Dermis microvascular lymphatic vessel endothelial cell (primary cell): ENCODE results near the gene C7orf33. TPM values are rescaled to one million over a fixed set of nuclear protein-coding genes. Genes with fewer than 3 reads are reported as not detected.
A peak's percentile ranks its signal among the peaks of the same experiment; 100 is the strongest.
"Not testable (repeated sequence)": the region's sequence is repeated elsewhere in the genome, so short reads cannot be mapped to it uniquely, and the experiment has no call there.

ENCODE experiments used
- DNase-seq, 2 donors: peaks; one replicate each; pipeline versions ENCODE4 v3.0.0 to v3.0.0-alpha.2; 2010; ENCODE audit warnings: low read depth in 2 of 2
- total RNA-seq: library from RNA; depleted of rRNA; stranded (reverse); fragments of >200 nt; gene quantifications from 2 replicates; pipeline ENCODE4 v1.2.1, GENCODE V29; 2014

The C7orf33 gene
- total RNA-seq: not detected in 2 replicates

DNA sequence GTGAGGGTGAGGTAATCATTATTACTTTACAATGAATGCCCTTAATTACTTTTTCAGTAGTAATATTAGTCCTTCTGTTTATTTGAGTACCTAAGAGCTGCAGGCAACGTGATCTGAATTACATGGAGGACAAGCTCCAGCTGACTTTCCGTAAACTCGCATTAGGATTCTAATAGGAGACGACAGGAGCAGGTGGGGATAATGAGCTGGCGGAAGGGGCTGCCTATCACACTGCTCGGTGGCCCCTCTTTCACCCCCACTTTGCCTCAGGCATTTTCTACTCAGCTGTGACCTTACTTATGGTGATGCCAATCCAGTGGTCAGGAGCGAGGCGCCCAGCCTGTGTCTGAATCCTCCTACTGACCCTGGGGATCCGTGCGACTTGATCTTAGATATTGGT, at the start of gene C7orf33:
TSS of gene C7orf33 (plus strand) at position 296 of the 400 bp plus-strand sequence. CDS start 160 bp downstream, outside the sequence.
- DNase-seq: no peak

GRCh38 chr7:148541891-148542504, 48.6 kb upstream of the C7orf33 start:
- DNase-seq: no peak

DNA sequence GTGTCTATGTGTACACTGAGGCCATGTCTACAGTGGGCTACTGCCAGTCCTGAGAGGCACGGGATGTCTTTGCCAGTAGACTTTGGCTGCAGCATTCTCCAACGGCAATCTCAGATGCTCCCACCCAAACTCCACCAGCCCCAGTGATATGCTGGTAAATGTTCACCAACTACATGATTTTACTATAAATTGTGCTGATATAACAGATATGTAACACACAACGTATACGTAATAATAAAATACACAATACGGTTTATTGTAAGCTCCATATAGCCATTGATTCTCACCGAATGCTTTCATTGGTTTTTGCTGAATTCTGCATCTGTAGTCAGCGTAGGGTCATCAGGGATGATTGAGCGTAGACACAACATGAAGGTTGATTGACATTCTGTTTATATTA, 47.3 kb upstream of the C7orf33 start:
- no peak for DNase-seq

DNA sequence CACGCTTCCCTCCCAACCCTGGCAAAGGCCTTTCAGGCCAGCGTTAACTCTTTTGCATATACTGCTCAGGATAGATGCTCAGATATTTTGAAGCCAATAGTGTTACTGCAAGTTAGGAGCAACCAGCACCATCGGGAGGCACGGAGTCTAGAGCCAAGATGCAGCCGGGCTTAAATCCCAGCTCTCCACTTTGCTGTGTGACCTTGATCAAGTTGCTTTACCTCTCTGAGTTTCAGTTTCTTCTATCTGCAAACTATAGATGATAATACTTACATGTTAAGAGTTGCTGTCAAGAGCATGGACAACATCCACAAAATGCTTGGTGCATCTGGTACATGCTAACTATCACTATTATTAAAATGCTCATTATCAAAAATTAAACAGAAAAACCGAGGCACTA, 45.4 kb upstream of the C7orf33 start:
- DNase-seq: no peak

DNA sequence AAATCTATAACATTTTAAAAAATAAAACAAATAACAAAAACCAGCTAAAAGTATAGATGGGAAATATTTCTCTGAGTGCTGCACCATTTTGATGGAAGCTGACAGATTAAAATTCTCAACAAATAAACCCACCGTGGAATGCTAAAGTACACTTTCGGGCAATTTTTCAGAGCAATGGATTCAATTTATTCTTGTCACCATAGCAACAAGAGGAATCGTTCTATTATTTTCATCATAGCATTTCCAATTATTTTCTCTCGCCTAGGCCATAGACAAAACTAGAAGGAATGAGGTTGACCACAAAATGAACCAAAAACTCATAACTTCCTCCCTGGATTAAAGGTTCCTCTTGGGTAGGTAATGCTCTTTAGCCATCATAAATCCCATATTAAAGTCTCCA, 44.6 kb upstream of the C7orf33 start:
- no peak for DNase-seq

DNA sequence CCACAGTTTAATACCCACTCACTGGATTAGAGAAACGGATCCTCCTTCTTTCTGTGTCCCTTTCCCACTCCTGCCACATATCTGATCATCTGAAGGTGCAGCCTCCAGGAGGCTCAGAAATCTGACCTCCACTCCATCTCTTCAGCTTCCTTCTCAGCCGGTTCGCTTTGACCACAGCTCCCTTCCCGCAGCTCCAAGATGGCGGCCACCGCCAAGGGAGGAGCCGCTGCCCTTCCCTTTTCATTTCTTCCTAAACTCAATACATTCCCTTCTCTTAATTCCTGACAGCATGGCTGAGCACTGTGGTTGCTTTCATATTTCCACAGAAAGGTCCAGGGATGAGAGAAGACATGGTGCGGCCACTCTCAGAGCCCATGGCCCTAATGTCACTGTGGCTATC, 43.7 kb upstream of the C7orf33 start:
- no peak for DNase-seq

DNA sequence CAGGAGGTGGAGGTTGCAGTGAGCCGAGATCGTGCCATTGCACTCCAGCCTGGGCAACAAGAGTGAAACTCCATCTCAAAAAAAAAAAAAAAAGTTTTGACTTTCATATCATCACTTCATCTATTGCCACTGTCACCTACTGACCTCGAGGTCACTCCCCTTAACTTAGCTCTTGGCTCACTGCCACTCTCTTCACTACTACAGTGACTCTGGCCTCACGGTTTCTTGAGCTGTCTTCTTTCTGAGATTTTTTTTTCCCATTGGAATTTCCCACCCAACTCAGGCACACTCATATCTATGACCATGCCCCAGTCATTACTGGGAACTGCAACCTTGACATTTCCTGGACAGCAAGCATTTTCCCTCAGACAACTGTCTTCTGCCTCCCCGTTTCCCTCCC, 42.6 kb upstream of the C7orf33 start:
- no peak for DNase-seq

DNA sequence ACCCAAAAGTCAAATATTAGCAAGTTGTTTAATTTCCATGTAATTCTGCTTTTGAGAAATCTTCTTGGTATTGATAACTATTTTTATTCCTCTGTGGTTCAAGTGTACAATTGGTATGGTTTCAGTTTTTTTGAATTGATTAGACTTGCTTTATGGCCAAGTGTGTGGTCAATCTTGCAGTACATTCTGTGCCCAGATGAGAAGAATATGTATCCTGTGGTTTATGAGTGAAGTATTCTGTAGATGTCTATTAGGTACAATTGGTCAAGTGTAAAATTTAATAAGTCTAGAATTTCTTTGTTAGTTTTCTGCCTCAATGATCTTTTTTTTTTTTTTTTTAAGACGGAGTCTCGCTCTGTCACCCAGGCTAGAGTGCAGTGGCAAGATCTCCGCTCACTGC, 36.6 kb upstream of the C7orf33 start:
- DNase-seq: no peak

DNA sequence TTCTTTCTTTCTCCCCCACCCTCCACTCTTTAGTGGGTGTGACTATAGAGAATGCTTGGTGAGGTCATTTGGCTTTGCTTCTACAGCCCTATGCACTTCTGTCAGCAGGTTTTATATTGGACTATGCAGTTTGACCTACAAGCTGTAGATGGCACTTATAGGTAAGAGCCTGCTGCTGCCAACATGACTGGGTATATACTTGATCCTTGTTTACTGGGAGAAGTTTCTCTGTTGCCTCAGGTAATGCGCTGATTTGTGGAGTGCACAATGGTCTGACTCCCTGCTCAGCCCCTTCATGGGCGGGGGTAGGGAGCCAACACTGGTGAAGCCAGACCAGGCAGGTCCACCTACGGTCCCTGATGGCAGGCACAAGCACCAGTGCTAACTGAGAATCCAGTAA, 33.7 kb upstream of the C7orf33 start:
- no peak for DNase-seq

GRCh38 chr7:148558914-148559313, 31.7 kb upstream of the C7orf33 start:
- DNase-seq: no peak

- no peak for DNase-seq
Observed at GRCh38 chr7:148561099-148561498, 29.5 kb upstream of the C7orf33 start.

DNA sequence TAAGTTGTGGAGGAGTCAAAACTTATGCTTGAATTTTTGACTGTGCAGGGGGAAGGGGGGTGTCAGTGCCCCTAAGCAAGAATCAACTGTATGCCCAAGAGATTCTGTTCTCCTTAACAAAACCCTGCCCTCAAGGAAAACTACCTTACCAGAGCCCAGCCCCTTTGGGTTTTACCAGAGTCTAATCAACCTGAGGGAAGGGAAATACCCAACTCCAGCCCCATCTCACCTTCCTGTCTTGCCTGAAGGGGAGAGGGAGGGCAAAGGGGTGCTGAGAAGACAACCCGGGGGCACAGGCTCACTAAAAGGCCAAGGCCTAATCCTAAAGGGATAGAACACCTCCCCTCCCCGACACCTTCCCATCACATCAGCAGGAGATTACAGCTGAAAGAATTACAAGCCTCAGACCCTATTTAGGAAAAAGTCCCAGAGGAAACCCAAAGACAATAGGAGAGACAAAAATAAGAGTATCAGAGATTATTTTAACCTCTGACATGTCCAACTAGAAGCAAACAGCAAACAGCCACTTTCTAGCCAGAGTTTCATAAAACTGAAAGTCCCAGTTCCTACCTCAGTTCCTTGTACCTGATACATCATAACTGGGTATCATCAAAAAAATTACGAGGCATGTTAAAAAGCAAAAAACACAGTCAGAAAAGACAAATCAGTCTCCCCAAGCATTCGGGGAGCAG, 26.8 kb upstream of the C7orf33 start:
- DNase-seq: no peak

GRCh38 chr7:148564275-148564951, 26.2 kb upstream of the C7orf33 start:
- peak; percentile 38 to 54 for DNase-seq

DNA sequence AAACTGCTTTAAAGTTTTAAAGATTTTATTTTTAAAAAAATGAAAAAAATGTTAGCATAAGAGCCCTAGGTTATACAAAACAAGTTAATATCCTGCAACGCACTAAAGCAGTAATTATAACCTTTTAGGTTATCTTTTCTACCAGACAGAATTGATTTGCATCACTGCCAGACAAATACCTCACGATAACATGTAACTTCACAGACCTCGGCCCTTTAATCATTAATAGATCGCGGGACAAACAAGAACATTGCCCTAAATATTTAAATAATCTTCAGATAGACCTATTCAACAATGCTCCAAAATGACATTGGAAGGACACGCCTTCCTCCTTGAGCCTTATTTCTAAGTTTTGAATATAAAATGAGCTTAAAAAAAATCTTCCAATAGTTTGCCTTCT, 23.8 kb upstream of the C7orf33 start:
- no peak for DNase-seq

DNA sequence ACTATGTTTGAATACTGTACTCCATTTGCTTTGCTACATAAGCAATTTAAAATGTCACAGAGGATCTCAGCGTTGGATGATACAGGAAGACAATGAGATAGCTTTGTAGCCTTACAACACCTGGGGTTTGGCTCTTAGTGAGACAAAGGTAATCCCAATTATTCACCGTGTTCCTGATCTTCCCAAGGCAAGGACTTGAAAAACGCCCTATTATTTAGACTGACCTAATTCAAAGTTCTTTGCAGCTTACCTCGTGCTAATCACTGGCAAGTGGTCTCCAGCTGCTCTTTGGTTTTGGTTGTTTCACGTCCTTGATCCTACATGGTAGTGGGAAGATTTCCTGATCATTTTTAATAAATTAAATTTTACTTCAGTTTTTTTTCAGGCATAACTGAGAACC, 23.0 kb upstream of the C7orf33 start:
- no peak for DNase-seq

GRCh38 chr7:148570510-148570909, 20.1 kb upstream of the C7orf33 start:
- no peak for DNase-seq

- not testable (repeated sequence) for DNase-seq
Observed at GRCh38 chr7:148570973-148571372, 19.6 kb upstream of the C7orf33 start.

DNA sequence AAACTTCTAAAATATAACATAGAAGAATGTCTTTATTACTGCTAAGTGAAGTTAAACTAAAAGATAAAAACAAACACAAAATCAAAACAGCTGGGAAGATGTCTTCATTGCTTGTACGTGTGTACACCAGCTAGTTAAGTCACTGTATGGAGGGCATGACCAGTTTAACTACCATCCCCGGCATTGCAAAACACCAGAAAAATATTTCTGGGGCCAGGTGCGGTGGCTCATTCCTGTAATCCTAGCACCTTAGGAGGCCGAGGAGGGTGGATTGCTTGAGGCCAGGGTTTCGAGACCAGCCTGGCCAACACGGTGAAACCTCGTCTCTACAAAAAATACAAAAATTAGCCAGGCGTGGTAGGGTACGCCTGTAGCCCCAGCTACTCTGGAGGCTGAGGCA, 19.2 kb upstream of the C7orf33 start:
- no peak for DNase-seq

DNA sequence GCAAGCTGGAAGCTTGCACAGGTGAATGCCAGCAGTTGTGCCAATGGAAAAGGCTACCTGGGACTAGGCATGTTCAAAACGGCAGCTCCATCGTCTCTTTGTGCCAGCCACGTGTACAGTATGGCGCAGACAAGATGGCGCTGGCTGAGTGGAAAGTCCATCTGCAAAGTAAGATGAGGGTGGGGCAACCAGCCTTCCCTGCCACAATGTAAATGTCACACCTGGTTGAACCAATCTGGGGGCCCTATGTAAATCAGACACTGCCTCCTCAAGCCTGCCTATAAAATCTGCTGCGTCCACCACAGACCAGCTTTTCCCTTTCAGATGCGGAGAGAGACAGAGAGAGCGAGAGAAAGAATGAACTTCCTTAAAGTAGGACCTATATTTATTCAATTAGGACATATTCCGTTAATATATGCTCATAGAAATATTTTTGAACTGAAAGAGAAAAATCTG, 18.5 kb upstream of the C7orf33 start:
- DNase-seq: no peak

GRCh38 chr7:148573581-148573980, 17.0 kb upstream of the C7orf33 start:
- not testable (repeated sequence) for DNase-seq

- peak; percentile 28 to 65 for DNase-seq
Observed at GRCh38 chr7:148575640-148576411, 14.7 kb upstream of the C7orf33 start.

DNA sequence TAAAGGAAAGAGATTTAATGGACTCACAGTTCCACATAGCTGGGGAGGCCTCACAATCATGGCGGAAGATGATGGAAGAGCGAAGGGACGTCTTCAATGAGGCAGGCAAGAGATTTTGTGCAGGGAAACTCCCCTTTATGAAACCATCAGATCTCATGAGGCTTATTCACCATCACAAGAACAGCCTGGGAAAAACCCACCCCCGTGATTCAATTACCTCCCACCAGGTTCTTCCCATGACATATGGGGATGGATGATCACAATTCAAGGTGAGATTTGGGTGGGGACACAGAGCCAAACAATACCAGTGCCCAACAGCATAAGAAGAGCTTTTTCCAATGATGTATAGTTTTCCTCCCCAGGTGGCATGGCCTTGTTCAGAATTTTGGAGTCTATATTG, 11.2 kb upstream of the C7orf33 start:
- DNase-seq: no peak
